DOHH2 (cell line): ENCODE data around the gene ADGRB3.
"Not testable (repeated sequence)": the region's sequence is repeated elsewhere in the genome, so short reads cannot be mapped to it uniquely, and the experiment has no call there.

ENCODE experiments used
- H3F3A ChIP-seq: fragments of 200-600 bp; sonication (generic), shearing (Covaris generic); 2 replicates; pipeline ENCODE4 v1.6.0; 2016; ENCODE audit warnings: antibody characterized with exemption, mild to moderate bottlenecking; ENCODE audit not compliant: control insufficient read depth, insufficient read depth
- H3K27ac ChIP-seq: fragments of 200-600 bp; sonication (generic); 2 replicates; pipeline ENCODE4 v1.5.1; 2014; ENCODE audit warnings: low read depth, mild to moderate bottlenecking, low read length, moderate library complexity
- H3K27me3 ChIP-seq: fragments of 200-600 bp; sonication (generic); 2 replicates; pipeline ENCODE4 v1.6.1; 2014; ENCODE audit warnings: mild to moderate bottlenecking, low read length, mixed read lengths; ENCODE audit not compliant: control insufficient read depth
- H3K36me3 ChIP-seq: fragments of 200-600 bp; sonication (generic); 2 replicates; pipeline ENCODE4 v1.6.1; 2014; ENCODE audit warnings: mild to moderate bottlenecking, low read length, moderate library complexity, mixed read lengths; ENCODE audit not compliant: control insufficient read depth
- H3K4me1 ChIP-seq: fragments of 200-600 bp; sonication (generic); 2 replicates; pipeline ENCODE4 v1.6.1; 2014; ENCODE audit warnings: mild to moderate bottlenecking, low read length, mixed read lengths; ENCODE audit not compliant: control insufficient read depth
- H3K4me2 ChIP-seq: fragments of 200-600 bp; sonication (generic); 2 replicates; pipeline ENCODE4 v1.6.0; 2014; ENCODE audit warnings: mild to moderate bottlenecking, low read length, moderate library complexity
- H3K4me3 ChIP-seq: fragments of 200-600 bp; sonication (generic); 2 replicates; pipeline ENCODE4 v1.5.1; 2014; ENCODE audit warnings: mild to moderate bottlenecking, low read length, mixed read lengths
- H3K79me2 ChIP-seq: fragments of 200-600 bp; sonication (generic); 2 replicates; pipeline ENCODE4 v1.6.1; 2014; ENCODE audit warnings: mild to moderate bottlenecking, low read length, mixed read lengths; ENCODE audit not compliant: control insufficient read depth
- H3K9me2 ChIP-seq: fragments of 200-600 bp; sonication (generic); replicated peaks from 2 replicates; pipeline ENCODE4 v1.6.1; 2014; ENCODE audit warnings: mild to moderate bottlenecking, low read length, mixed read lengths; ENCODE audit not compliant: control insufficient read depth
- H3K9me3 ChIP-seq: fragments of 200-600 bp; sonication (generic); 2 replicates; pipeline ENCODE4 v1.6.1; 2014; ENCODE audit warnings: antibody characterized with exemption, low read length, mixed read lengths; ENCODE audit not compliant: control insufficient read depth, insufficient read depth
- H4K20me1 ChIP-seq: fragments of 200-600 bp; sonication (generic); 2 replicates; pipeline ENCODE4 v1.6.0; 2014; ENCODE audit warnings: low read depth, mild to moderate bottlenecking, antibody characterized with exemption, low read length, moderate library complexity; ENCODE audit not compliant: control insufficient read depth, insufficient read depth
- EZH2phosphoT487 ChIP-seq: fragments of 200-600 bp; sonication (generic); IDR thresholded peaks from 2 replicates; pipeline ENCODE4 v1.6.1; 2017; ENCODE audit warnings: borderline replicate concordance, mild to moderate bottlenecking, antibody characterized with exemption, low read length, moderate library complexity, mixed read lengths
- TF ChIP-seq, protein P1 (sequence below): fragments of 200-600 bp; sonication (generic); IDR thresholded peaks from one replicate; pipeline ENCODE4 v1.5.1; 2014; ENCODE audit warnings: antibody characterized with exemption, mild to moderate bottlenecking, low read depth, low read length; ENCODE audit not compliant: poor library complexity, severe bottlenecking

Gene ADGRB3

GRCh38 chr6:69284176-69284730 lies 649.2 kb downstream of the ADGRB3 start:
- no peaks in the 10 kb centered on the region for H4K20me1 ChIP-seq
- H3K27me3 ChIP-seq = no peaks in the 10 kb centered on the region
- H3K36me3 ChIP-seq = no peaks in the 10 kb centered on the region
- H3K27ac ChIP-seq = no peak overlapping the region
- H3K9me2 ChIP-seq = no peaks in the 10 kb centered on the region
- H3K9me3 ChIP-seq = no peaks in the 10 kb centered on the region
- H3K79me2 ChIP-seq = no peaks in the 10 kb centered on the region
- no peaks in the 10 kb centered on the region for H3K4me1 ChIP-seq
- H3K4me3 ChIP-seq = no peak overlapping the region
- no peak overlapping the region for H3K4me2 ChIP-seq
- TF ChIP-seq, protein P1, sequence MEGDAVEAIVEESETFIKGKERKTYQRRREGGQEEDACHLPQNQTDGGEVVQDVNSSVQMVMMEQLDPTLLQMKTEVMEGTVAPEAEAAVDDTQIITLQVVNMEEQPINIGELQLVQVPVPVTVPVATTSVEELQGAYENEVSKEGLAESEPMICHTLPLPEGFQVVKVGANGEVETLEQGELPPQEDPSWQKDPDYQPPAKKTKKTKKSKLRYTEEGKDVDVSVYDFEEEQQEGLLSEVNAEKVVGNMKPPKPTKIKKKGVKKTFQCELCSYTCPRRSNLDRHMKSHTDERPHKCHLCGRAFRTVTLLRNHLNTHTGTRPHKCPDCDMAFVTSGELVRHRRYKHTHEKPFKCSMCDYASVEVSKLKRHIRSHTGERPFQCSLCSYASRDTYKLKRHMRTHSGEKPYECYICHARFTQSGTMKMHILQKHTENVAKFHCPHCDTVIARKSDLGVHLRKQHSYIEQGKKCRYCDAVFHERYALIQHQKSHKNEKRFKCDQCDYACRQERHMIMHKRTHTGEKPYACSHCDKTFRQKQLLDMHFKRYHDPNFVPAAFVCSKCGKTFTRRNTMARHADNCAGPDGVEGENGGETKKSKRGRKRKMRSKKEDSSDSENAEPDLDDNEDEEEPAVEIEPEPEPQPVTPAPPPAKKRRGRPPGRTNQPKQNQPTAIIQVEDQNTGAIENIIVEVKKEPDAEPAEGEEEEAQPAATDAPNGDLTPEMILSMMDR = no peak
- TF ChIP-seq EZH2phosphoT487 = no peak
- H3F3A ChIP-seq = no peaks in the 10 kb centered on the region

DNA sequence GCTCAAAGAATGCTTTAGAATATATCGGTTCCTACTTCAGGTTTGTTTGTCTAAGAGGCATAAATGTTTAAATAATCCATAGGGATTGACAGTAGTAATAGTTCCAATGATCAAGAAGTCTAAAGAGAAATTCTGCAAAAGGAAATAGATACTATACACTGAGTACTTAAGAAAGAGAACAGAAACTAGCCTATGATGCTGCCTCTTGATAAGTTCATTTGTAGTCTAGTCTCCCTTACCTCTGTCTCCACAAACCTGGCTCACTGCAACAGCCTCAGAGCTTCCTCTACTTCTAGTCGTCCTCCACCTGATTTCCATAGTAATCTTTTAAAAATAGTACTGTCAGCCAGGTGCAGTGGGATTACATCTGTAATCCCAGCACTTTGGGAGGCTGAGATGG lies 650.0 kb downstream of the ADGRB3 start:
- H3K4me2 ChIP-seq = no peak overlapping the region
- TF ChIP-seq, protein P1 = no peak
- TF ChIP-seq EZH2phosphoT487 = no peak

GRCh38 chr6:69286331-69286730 lies 651.2 kb downstream of the ADGRB3 start:
- Histone ChIP-seq H4K20me1 (no peaks in the 10 kb centered on the region), H3K27me3 (no peaks in the 10 kb centered on the region), H3F3A (no peaks in the 10 kb centered on the region), H3K9me3 (no peaks in the 10 kb centered on the region), H3K36me3 (no peaks in the 10 kb centered on the region), H3K9me2 (no peaks in the 10 kb centered on the region), H3K4me3 (no peak overlapping the region), H3K4me1 (no peaks in the 10 kb centered on the region), H3K79me2 (no peaks in the 10 kb centered on the region), H3K4me2 (no peak overlapping the region), H3K27ac (no peak overlapping the region)
- TF ChIP-seq, protein P1 = no peak
- TF ChIP-seq EZH2phosphoT487 = no peak

More for the DNA sequence above, 650.0 kb downstream of the ADGRB3 start:
- H3K9me3 ChIP-seq = no peaks in the 10 kb centered on the region
- H3K4me3 ChIP-seq = no peak overlapping the region
- H3K27ac ChIP-seq = no peak overlapping the region
- H3K79me2 ChIP-seq = no peaks in the 10 kb centered on the region
- H3K27me3 ChIP-seq = no peaks in the 10 kb centered on the region
- no peaks in the 10 kb centered on the region for H3K4me1 ChIP-seq
- no peaks in the 10 kb centered on the region for H3K9me2 ChIP-seq
- H3K36me3 ChIP-seq = no peaks in the 10 kb centered on the region
- no peaks in the 10 kb centered on the region for H3F3A ChIP-seq
- H4K20me1 ChIP-seq = no peaks in the 10 kb centered on the region

GRCh38 chr6:69288198-69288597 lies 653.1 kb downstream of the ADGRB3 start:
- H3K4me3 ChIP-seq, H3K27me3 ChIP-seq, H3K36me3 ChIP-seq, H4K20me1 ChIP-seq, H3K79me2 ChIP-seq, H3K4me1 ChIP-seq, H3F3A ChIP-seq, H3K9me3 ChIP-seq, H3K9me2 ChIP-seq, H3K4me2 ChIP-seq, H3K27ac ChIP-seq: not testable (repeated sequence)
